Smooth muscle cell (in vitro differentiated cells): ENCODE results near the gene ZNF91. TPM values are rescaled to one million over a fixed set of nuclear protein-coding genes. Genes with fewer than 3 reads are reported as not detected.

Experiments used
- DNase-seq: peaks from one replicate; lab custom pipeline; 2025; ENCODE audit not compliant: unreplicated experiment; lab: John Stamatoyannopoulos, UW
- H2AFZ ChIP-seq: fragments of 200-600 bp; sonication (generic); 2 replicates; pipeline ENCODE4 v1.6.0; 2016; ENCODE audit warnings: antibody characterized with exemption, low read depth, mild to moderate bottlenecking
- H3F3A ChIP-seq: fragments of 200-600 bp; sonication (generic); 2 replicates; pipeline ENCODE4 v1.6.0; 2017; ENCODE audit warnings: antibody characterized with exemption, low read depth
- H3K27ac ChIP-seq: fragments of 200-600 bp; sonication (generic); 2 replicates; pipeline ENCODE4 v1.5.1; 2016; ENCODE audit warnings: low read depth, mild to moderate bottlenecking
- H3K27me3 ChIP-seq: fragments of 200-600 bp; sonication (generic); 2 replicates; pipeline ENCODE4 v1.6.1; 2016; ENCODE audit warnings: low read depth, mild to moderate bottlenecking
- H3K36me3 ChIP-seq: fragments of 200-600 bp; sonication (generic); 2 replicates; pipeline ENCODE4 v1.5.1; 2016; ENCODE audit warnings: low read depth
- H3K4me1 ChIP-seq: fragments of 200-600 bp; sonication (generic); 2 replicates; pipeline ENCODE4 v1.5.1; 2016; ENCODE audit warnings: low read depth
- H3K4me2 ChIP-seq: fragments of 200-600 bp; sonication (generic); 2 replicates; pipeline ENCODE4 v1.6.0; 2016; ENCODE audit warnings: mild to moderate bottlenecking
- H3K4me3 ChIP-seq: fragments of 200-600 bp; sonication (generic); 2 replicates; pipeline ENCODE4 v1.5.1; 2016; ENCODE audit warnings: mild to moderate bottlenecking
- H3K79me2 ChIP-seq: fragments of 200-600 bp; sonication (generic); 2 replicates; pipeline ENCODE4 v1.6.0; 2016; ENCODE audit warnings: low read depth, mild to moderate bottlenecking
- H3K9ac ChIP-seq: fragments of 200-600 bp; sonication (generic); 2 replicates; pipeline ENCODE4 v1.6.0; 2016; ENCODE audit warnings: low read depth
- H3K9me3 ChIP-seq: fragments of 200-600 bp; sonication (generic); replicated peaks from 2 replicates; pipeline ENCODE4 v1.5.1; 2016; ENCODE audit warnings: low read depth
- H4K20me1 ChIP-seq: fragments of 200-600 bp; sonication (generic); 2 replicates; pipeline ENCODE4 v1.6.0; 2016; ENCODE audit warnings: low read depth
- WGBS: methylation state at CpG from one replicate; pipeline ENCODE4 v1.1.7; 2016; ENCODE audit warnings: low lambda C conversion rate; 5-methylcytosine and 5-hydroxymethylcytosine counted together
- polyA plus RNA-seq: library from polyadenylated mRNA; unstranded; fragments of >200 nt; fragmentation: Nextera tagmentation; extraction: Ambion mirVana; gene quantifications from 2 replicates; pipeline ENCODE4 v1.2.1, GENCODE V29; 2016
- total RNA-seq: library from RNA; depleted of rRNA; stranded (reverse); fragments of >200 nt; gene quantifications from 2 replicates; pipeline ENCODE4 v1.2.3, GENCODE V29; 2014
- TF ChIP-seq, protein P1 (sequence below): fragments of 200-600 bp; sonication (generic); IDR thresholded peaks from 2 replicates; pipeline ENCODE4 v1.5.1; 2017; ENCODE audit warnings: borderline replicate concordance, mild to moderate bottlenecking, antibody characterized with exemption; ENCODE audit not compliant: insufficient read depth, poor library complexity, severe bottlenecking

ZNF91 gene
- 41.5 and 51.3 TPM in 2 replicates for total RNA-seq
- 11.5 and 18.4 TPM in 2 replicates for polyA plus RNA-seq

DNA sequence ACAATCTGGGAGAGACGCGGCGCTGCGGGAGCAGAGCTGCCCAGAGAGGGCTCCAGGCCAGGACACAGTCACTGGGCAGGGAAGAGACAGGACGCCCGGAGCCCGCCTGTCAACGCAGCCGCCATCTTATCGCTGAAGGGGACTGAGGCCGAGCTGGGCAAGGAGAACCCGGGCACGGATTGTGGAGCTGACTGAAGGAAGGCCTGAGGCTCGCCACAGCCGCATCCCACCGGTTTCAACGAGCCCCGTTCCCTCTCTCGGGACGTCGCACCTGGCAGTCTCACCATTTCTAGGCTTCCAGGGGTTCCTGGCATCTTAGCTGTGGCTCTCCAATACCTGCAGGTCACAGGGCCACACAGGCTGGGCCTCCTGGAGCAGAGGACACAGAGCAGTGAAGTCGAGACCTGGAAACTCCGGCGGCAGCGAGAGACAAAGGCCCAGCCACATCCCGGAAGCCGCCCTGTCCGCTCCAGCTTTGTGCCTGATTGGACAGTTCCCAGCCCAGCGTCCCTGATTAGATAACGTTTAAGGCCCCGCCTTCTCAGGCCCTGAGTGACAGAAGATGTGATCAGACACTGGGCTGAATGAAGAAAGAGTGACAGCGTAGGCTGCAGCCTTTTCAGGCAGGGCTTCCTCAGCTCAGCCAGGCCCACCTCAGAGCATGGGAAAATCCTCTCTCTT lies at the start of gene ZNF91:
Gene ZNF91 (minus strand): TSS at position 431 of the 681 bp plus-strand sequence. CDS start 117 bp downstream, at position 314.
- 1% methylated on average over 32 of the region's 32 CpGs for WGBS
- Histone ChIP-seq H3K36me3 (no peaks in the 10 kb centered on the region), H3K79me2 (peaks cover 57% of the 10 kb centered on the region), H3K4me3 (peak within 1 kb of the TSS; percentile 94), H3K27ac (peak within 1 kb of the TSS; percentile 97), H3K9me3 (no peaks in the 10 kb centered on the region), H3K4me2 (peak within 1 kb of the TSS; percentile 90), H3F3A (no peaks in the 10 kb centered on the region), H4K20me1 (peaks cover 34% of the 10 kb centered on the region), H3K9ac (peak within 1 kb of the TSS; percentile 99), H2AFZ (peak within 1 kb of the TSS; percentile 89), H3K27me3 (no peaks in the 10 kb centered on the region), H3K4me1 (peaks cover 21% of the 10 kb centered on the region)
- TF ChIP-seq, protein P1, sequence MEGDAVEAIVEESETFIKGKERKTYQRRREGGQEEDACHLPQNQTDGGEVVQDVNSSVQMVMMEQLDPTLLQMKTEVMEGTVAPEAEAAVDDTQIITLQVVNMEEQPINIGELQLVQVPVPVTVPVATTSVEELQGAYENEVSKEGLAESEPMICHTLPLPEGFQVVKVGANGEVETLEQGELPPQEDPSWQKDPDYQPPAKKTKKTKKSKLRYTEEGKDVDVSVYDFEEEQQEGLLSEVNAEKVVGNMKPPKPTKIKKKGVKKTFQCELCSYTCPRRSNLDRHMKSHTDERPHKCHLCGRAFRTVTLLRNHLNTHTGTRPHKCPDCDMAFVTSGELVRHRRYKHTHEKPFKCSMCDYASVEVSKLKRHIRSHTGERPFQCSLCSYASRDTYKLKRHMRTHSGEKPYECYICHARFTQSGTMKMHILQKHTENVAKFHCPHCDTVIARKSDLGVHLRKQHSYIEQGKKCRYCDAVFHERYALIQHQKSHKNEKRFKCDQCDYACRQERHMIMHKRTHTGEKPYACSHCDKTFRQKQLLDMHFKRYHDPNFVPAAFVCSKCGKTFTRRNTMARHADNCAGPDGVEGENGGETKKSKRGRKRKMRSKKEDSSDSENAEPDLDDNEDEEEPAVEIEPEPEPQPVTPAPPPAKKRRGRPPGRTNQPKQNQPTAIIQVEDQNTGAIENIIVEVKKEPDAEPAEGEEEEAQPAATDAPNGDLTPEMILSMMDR, result no peak
- DNase-seq, result peak; percentile 53

DNA sequence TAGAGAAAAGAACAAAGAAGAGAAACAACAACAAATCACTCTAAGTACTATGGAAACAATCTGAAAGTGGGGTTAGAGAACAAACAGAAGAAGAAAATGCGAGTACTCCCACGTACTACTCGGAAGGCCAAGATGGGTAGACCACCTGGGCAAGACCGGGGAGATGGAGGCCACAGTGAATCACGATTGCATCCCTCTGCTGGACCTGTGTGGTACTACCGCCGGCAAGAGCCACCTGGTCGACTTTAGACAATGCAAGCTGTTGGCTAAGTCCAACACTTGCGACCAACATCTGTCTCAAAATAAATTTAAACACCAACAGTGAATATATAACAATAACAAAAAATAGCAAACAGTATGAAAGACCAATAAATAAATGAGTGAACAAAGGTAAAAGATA lies 45.5 kb upstream of the ZNF91 start:
- H3F3A ChIP-seq, result no peaks in the 10 kb centered on the region
- H3K27me3 ChIP-seq, result no peaks in the 10 kb centered on the region
- no peaks in the 10 kb centered on the region for H3K36me3 ChIP-seq
- H3K4me3 ChIP-seq, result no peak overlapping the region
- no peaks in the 10 kb centered on the region for H3K4me1 ChIP-seq
- no peak for DNase-seq
- TF ChIP-seq, protein P1, result peak; percentile 16
- H2AFZ ChIP-seq, result no peak overlapping the region
- H3K9me3 ChIP-seq, result peaks cover 4% of the 10 kb centered on the region
- H3K79me2 ChIP-seq, result no peaks in the 10 kb centered on the region
- no peak overlapping the region for H3K27ac ChIP-seq
- H3K4me2 ChIP-seq, result no peak overlapping the region
- no peaks in the 10 kb centered on the region for H4K20me1 ChIP-seq
- 76% methylated on average over 9 of the region's 9 CpGs for WGBS
- H3K9ac ChIP-seq, result no peak overlapping the region

DNA sequence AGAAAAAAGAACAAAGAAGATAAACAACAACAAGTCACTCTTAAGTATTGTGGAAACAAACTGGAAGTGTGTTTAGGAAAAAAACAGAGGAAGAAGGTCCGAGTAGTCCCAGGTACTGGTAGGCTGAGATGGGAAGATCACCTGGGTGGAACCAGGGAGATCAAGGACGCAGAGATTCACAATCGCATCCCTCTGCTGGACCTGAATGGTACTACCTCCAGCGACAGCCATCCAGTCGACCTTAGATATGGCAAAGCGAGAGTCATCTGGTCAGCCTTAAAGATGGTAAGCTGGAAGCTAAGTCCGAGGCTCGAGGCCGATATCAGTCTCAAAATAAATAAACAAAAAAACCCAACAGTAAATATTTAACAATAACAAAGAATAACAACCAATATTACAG lies 44.9 kb upstream of the ZNF91 start:
- 83% methylated on average over 9 of the region's 9 CpGs for WGBS

More for the DNA sequence above, 44.9 kb upstream of the ZNF91 start:
- Histone ChIP-seq H3K4me2 (no peak overlapping the region), H3K4me3 (no peak overlapping the region), H3K36me3 (no peaks in the 10 kb centered on the region), H3K9ac (no peak overlapping the region), H3K79me2 (no peaks in the 10 kb centered on the region), H3K27ac (no peak overlapping the region), H2AFZ (no peak overlapping the region), H3K4me1 (no peaks in the 10 kb centered on the region), H3K27me3 (no peaks in the 10 kb centered on the region), H3F3A (no peaks in the 10 kb centered on the region), H3K9me3 (peaks cover 4% of the 10 kb centered on the region), H4K20me1 (no peaks in the 10 kb centered on the region)
- DNase-seq, result no peak
- TF ChIP-seq, protein P1, result peak; percentile 10
